CD4-positive, alpha-beta T cell (primary cell): ENCODE data around the gene PIAS4. TPM values are rescaled to one million over a fixed set of nuclear protein-coding genes. Genes with fewer than 3 reads are reported as not detected.

ENCODE experiments used
- ATAC-seq: fragments of 200-7000 bp; cut with Tn5 transposase; one replicate; pipeline ENCODE4 v1.10.0; 2022; ENCODE audit warnings: mild to moderate bottlenecking; ENCODE audit not compliant: poor library complexity
- CTCF ChIA-PET: fragments of 350-600 bp; sonication (Branson Sonifier 250); formaldehyde crosslinking; loops from one replicate; lab custom pipeline; 2021; ENCODE audit warnings: antibody characterized with exemption, inconsistent platforms; lab: Charles Lee
- POLR2A ChIA-PET: fragments of 350-600 bp; sonication (Branson Sonifier 250); formaldehyde crosslinking; loops from one replicate; lab custom pipeline; 2021; ENCODE audit warnings: antibody characterized with exemption, inconsistent platforms; lab: Charles Lee
- DNase-seq, 14 experiments: peaks; one replicate each; pipeline ENCODE4 v3.0.0-alpha.2; 2013 to 2020; ENCODE audit warnings: mixed read lengths in 2 of 14
- H3K27ac ChIP-seq, 2 donors: one replicate each; pipeline versions ENCODE4 v1.5.1 to v1.7.0; 2013; ENCODE audit warnings: low read length in 2 of 2, low read depth in 1 of 2, mild to moderate bottlenecking in 1 of 2
- H3K27me3 ChIP-seq, 2 experiments: 1 replicate in 1 of 2; 2 replicates in 1 of 2; pipeline versions ENCODE4 v1.6.1 to v1.7.0; 2013; ENCODE audit warnings: low read length in 2 of 2, control low read depth in 1 of 2, mild to moderate bottlenecking in 1 of 2, moderate library complexity in 1 of 2; ENCODE audit not compliant: insufficient read depth in 2 of 2, control insufficient read depth in 1 of 2
- H3K36me3 ChIP-seq: one replicate; pipeline ENCODE4 v1.6.1; 2013; ENCODE audit warnings: low read length, control low read depth; ENCODE audit not compliant: insufficient read depth
- H3K4me1 ChIP-seq: one replicate; pipeline ENCODE4 v1.6.1; 2013; ENCODE audit warnings: low read length, control low read depth; ENCODE audit not compliant: insufficient read depth
- H3K4me3 ChIP-seq: one replicate; pipeline ENCODE4 v1.5.1; 2013; ENCODE audit warnings: mild to moderate bottlenecking, low read length, moderate library complexity
- H3K9me3 ChIP-seq, 2 experiments: 1 replicate in 1 of 2; 2 replicates in 1 of 2; pipeline versions ENCODE4 v1.6.1 to v1.7.0; 2013; ENCODE audit warnings: low read length in 2 of 2, mild to moderate bottlenecking in 2 of 2, control low read depth in 1 of 2, moderate library complexity in 1 of 2; ENCODE audit not compliant: control insufficient read depth in 1 of 2, insufficient read depth in 1 of 2
- H3K27ac Mint-ChIP-seq: one replicate; pipeline ENCODE4 v1.8.0; 2020; ENCODE audit warnings: mixed read lengths
- H3K27me3 Mint-ChIP-seq: one replicate; pipeline ENCODE4 v1.8.0; 2021; ENCODE audit warnings: mixed read lengths
- H3K36me3 Mint-ChIP-seq: one replicate; pipeline ENCODE4 v1.8.0; 2021; ENCODE audit warnings: low read depth, mixed read lengths
- H3K4me1 Mint-ChIP-seq: one replicate; pipeline ENCODE4 v1.8.0; 2021; ENCODE audit warnings: low read depth, mixed read lengths
- H3K4me3 Mint-ChIP-seq: one replicate; pipeline ENCODE4 v1.8.0; 2020; ENCODE audit warnings: mild to moderate bottlenecking, mixed read lengths
- H3K9me3 Mint-ChIP-seq: one replicate; pipeline ENCODE4 v1.8.0; 2020; ENCODE audit warnings: mixed read lengths
- intact Hi-C, 2 experiments: fragments of 100-400 bp; cut with DNase I in 1 of 2; cut with micrococcal nuclease in 1 of 2; formaldehyde crosslinking; loops; one replicate each; pipeline versions ENCODE4 v1.15.1 to v1.9.0; 2023 to 2025; cut with DNase I, micrococcal nuclease
- microRNA-seq: library from miRNA; unstranded; fragments of <30 nt; microRNA quantifications from one replicate; pipeline ENCODE4 v1.2.0, GENCODE V29; 2021; ENCODE audit warnings: borderline microRNAs expressed, borderline replicate concordance
- total RNA-seq, 174 experiments: library from RNA in 2 of 174; stranded (reverse) in 2 of 174; gene quantifications; one replicate each; pipeline ENCODE4 v1.2.3 and lab custom pipeline; 2021 to 2026
- TF ChIP-seq, protein P1 (sequence below): fragments of 200-600 bp; IDR thresholded peaks from one replicate; pipeline ENCODE4 v1.8.0; 2022; ENCODE audit warnings: antibody characterized with exemption, mild to moderate bottlenecking

The PIAS4 gene
- total RNA-seq, 2 experiments from 2014 or later, result 14.5 to 16.5 TPM

- DNase-seq, result peak in 11 of 14 experiments; percentile 21 to 84 (median 49)
- H3K4me1 Mint-ChIP-seq, result peaks cover 44% of the 10 kb centered on the region
These were observed 81.4 kb downstream of the PIAS4 start for GRCh38 chr19:4088975-4089374.

More at GRCh38 chr19:4088975-4089374, 81.4 kb downstream of the PIAS4 start:
- CTCF ChIA-PET, result interaction anchor here (0.7 kb wide), 1 partner anchor 311 kb away, joined by 3 read pairs; no protein-coding TSS in a partner anchor
- peak; percentile 77 for ATAC-seq
- H3K4me1 ChIP-seq, result peaks cover 62% of the 10 kb centered on the region
- peak overlapping the region; percentile 34 for H3K4me3 ChIP-seq
- Mint-ChIP-seq H3K36me3 (peaks cover 6% of the 10 kb centered on the region), H3K27ac (peak overlapping the region; percentile 95), H3K27me3 (no peaks in the 10 kb centered on the region), H3K9me3 (no peaks in the 10 kb centered on the region), H3K4me3 (peak overlapping the region; percentile 80)
- TF ChIP-seq, protein P1, sequence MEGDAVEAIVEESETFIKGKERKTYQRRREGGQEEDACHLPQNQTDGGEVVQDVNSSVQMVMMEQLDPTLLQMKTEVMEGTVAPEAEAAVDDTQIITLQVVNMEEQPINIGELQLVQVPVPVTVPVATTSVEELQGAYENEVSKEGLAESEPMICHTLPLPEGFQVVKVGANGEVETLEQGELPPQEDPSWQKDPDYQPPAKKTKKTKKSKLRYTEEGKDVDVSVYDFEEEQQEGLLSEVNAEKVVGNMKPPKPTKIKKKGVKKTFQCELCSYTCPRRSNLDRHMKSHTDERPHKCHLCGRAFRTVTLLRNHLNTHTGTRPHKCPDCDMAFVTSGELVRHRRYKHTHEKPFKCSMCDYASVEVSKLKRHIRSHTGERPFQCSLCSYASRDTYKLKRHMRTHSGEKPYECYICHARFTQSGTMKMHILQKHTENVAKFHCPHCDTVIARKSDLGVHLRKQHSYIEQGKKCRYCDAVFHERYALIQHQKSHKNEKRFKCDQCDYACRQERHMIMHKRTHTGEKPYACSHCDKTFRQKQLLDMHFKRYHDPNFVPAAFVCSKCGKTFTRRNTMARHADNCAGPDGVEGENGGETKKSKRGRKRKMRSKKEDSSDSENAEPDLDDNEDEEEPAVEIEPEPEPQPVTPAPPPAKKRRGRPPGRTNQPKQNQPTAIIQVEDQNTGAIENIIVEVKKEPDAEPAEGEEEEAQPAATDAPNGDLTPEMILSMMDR, result no peak
- POLR2A ChIA-PET, result interaction anchor here (0.6 to 3.7 kb wide), 17 partner anchors 10 to 104 kb away, joined by 3 to 68 read pairs (median 4); partner anchors contain the start of genes EEF2 and ZBTB7A
- intact Hi-C loops, result loop anchor here (2.0 to 5.0 kb wide), 2 partner anchors 16 to 33 kb away; partner anchors contain the start of gene MAP2K2 (in 1 of the 2)
- H3K36me3 ChIP-seq, result peaks cover 6% of the 10 kb centered on the region
- peak overlapping the region; percentile 52 to 77 for H3K27ac ChIP-seq
- H3K27me3 ChIP-seq, result no peaks in the 10 kb centered on the region
- no peaks in the 10 kb centered on the region for H3K9me3 ChIP-seq

Small RNA genes lying within 50 kb of the gene (microRNA-seq; reads per million reads assigned to microRNA genes)
- gene MIR637, result not detected

Other genes with a start within 250 kb of the PIAS4 start
- gene APBA3, start 246.0 kb upstream of the PIAS4 start, total RNA-seq, result 10 to 100 TPM; 45.8 to 50.0 TPM
- gene MRPL54, start 245.1 kb upstream of the PIAS4 start, total RNA-seq, result 10 to 100 TPM; 68.9 to 71.1 TPM
- not detected for gene RAX2, start 235.5 kb upstream of the PIAS4 start, total RNA-seq
- 1 to 10 TPM; 9.1 to 9.4 TPM for gene MATK, start 221.4 kb upstream of the PIAS4 start, total RNA-seq
- under 1 TPM; 0.73 to 0.82 TPM for gene ZFR2, start 138.7 kb upstream of the PIAS4 start, total RNA-seq
- gene ATCAY, start 127.1 kb upstream of the PIAS4 start, total RNA-seq, result not detected
- gene NMRK2, start 74.7 kb upstream of the PIAS4 start, total RNA-seq, result not detected
- 10 to 100 TPM; 21.1 to 22.9 TPM for gene DAPK3, start 36.6 kb upstream of the PIAS4 start, total RNA-seq
- 1,000 to 10,000 TPM; 2,756 to 2,866 TPM for gene EEF2, start 22.3 kb upstream of the PIAS4 start, total RNA-seq
- gene ZBTB7A, start 59.2 kb downstream of the PIAS4 start, total RNA-seq, result 10 to 100 TPM; 44.2 to 47.2 TPM
- gene MAP2K2, start 116.4 kb downstream of the PIAS4 start, total RNA-seq, result 10 to 100 TPM; 72.7 to 77.6 TPM
- under 1 TPM in 1 of 2 experiments, not detected in 1; 0.08 TPM for gene CREB3L3, start 145.9 kb downstream of the PIAS4 start, total RNA-seq
- 10 to 100 TPM; 11.2 to 14.2 TPM for gene SIRT6, start 174.8 kb downstream of the PIAS4 start, total RNA-seq
- gene ANKRD24, start 175.0 kb downstream of the PIAS4 start, total RNA-seq, result under 1 TPM; 0.59 to 0.60 TPM
- gene EBI3, start 221.8 kb downstream of the PIAS4 start, total RNA-seq, result not detected
- 10 to 100 TPM; 32.9 to 33.7 TPM for gene YJU2, start 239.3 kb downstream of the PIAS4 start, total RNA-seq